ENCODE measurements around the gene FIS1.
"Not testable (repeated sequence)": the region's sequence is repeated elsewhere in the genome, so short reads cannot be mapped to it uniquely, and the experiment has no call there.

FIS1 gene

GRCh38 chr7:101201695-101202602 is 42.9 kb downstream of the FIS1 start:
- no peak for DNase-seq

GRCh38 chr7:101200862-101201599 is 43.9 kb downstream of the FIS1 start, which contains the start of gene MOGAT3:
Gene MOGAT3 (minus strand): TSS chr7:101201036. CDS start chr7:101200854, 182 bp downstream.
- no peak for DNase-seq

GRCh38 chr7:101200504-101200861 is 44.4 kb downstream of the FIS1 start:
- DNase-seq = no peak

- DNase-seq = not testable (repeated sequence)
These were observed 45.4 kb downstream of the FIS1 start for GRCh38 chr7:101199522-101199921.

- DNase-seq = no peak
These were observed 46.4 kb downstream of the FIS1 start for GRCh38 chr7:101198476-101198875.

GRCh38 chr7:101197991-101198390 is 46.9 kb downstream of the FIS1 start:
- no peak for DNase-seq

DNA sequence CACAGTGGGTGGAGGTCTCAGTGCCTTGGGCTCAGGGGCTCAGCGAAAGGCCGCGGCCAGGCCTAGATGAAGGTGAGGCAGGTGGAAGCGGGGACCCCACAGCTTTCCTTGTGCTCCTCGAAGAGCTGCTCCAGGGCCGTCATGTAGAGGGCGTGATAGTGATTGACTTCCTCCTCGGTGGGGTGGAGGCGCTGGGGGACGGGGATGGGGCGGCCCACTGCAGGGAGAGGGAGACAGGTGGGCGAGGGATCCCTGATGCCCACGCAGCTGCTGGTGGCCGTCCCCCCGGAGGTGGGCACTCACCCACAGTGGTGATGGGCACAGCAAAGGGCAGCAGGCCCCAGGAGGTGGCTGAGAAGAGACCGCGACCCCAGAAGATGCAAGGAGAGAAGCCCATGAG is 49.0 kb downstream of the FIS1 start:
- DNase-seq = no peak

Measured in stimulated activated CD4-positive, alpha-beta T cell treated with anti-CD3 and anti-CD28 coated beads, Interleukin-1b, Interleukin-23, amount 100 ng/mL, for 48 hours (primary cell).